Mammary epithelial cell (primary cell): ENCODE results near the gene MSH6.

ENCODE experiments used
- EZH2 ChIP-seq: IDR thresholded peaks from 2 replicates; pipeline ENCODE4 v1.6.1; 2012; ENCODE audit warnings: low read length, inconsistent platforms, borderline replicate concordance
- TF ChIP-seq, protein P1 (sequence below), 2 donors: IDR thresholded peaks in 1 of 2; conservative IDR thresholded peaks in 1 of 2; 2 replicates each; pipeline ENCODE4 v1.5.1; 2011 to 2012; ENCODE audit warnings: inconsistent platforms in 2 of 2, low read length in 2 of 2, mild to moderate bottlenecking in 2 of 2, control low read depth in 1 of 2, low read depth in 1 of 2; ENCODE audit not compliant: insufficient read depth in 1 of 2; ENCODE audit errors: extremely low read depth in 1 of 2

DNA sequence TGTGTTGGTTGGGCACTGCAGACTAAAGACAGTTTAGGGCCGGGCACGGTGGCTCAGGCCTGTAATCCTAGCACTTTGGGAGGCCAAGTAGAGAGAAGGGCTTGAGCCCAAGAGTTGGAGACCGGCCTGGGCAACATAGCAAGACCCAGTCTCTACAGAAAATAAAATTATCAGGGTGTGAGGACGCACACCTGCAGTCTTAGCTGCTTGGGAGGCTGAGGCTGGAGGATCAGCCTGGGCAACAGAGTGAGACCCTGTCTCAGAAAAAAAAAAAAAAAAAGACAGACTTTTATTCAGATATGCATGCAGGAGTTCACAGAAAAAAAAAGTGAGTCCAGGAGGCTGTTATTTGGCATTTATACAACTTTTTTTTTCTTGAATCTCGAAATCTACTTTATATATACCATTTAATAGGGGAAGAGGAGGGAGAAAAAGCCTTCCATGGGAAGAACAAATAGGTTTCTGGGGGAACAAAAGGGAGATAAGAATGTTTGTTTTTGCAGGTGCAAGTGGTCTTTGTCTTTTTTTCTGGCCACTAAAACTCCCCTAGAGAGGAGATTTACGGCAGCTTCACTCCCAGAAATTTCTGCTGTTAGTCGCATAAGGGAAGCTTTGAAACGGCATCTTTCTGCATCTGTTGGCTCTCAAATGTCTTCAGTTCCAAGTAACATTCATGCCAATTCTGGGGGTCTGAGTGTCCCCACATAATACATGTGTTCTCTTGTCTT is 4.1 kb upstream of the MSH6 start:
- TF ChIP-seq, protein P1, sequence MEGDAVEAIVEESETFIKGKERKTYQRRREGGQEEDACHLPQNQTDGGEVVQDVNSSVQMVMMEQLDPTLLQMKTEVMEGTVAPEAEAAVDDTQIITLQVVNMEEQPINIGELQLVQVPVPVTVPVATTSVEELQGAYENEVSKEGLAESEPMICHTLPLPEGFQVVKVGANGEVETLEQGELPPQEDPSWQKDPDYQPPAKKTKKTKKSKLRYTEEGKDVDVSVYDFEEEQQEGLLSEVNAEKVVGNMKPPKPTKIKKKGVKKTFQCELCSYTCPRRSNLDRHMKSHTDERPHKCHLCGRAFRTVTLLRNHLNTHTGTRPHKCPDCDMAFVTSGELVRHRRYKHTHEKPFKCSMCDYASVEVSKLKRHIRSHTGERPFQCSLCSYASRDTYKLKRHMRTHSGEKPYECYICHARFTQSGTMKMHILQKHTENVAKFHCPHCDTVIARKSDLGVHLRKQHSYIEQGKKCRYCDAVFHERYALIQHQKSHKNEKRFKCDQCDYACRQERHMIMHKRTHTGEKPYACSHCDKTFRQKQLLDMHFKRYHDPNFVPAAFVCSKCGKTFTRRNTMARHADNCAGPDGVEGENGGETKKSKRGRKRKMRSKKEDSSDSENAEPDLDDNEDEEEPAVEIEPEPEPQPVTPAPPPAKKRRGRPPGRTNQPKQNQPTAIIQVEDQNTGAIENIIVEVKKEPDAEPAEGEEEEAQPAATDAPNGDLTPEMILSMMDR (conservative IDR thresholded peaks at IDR 0.05 in 1 of 2, IDR thresholded peaks at IDR 0.05 in 1 of 2; ENCODE audit: extremely low read depth in 1 of 2, insufficient read depth in 1 of 2, low read depth in 1 of 2, low read length in 2 of 2), result no peak
- TF ChIP-seq EZH2, result no peak
